BE2C (cell line): ENCODE results near the gene PKIG.

ENCODE experiments used
- DNase-seq: peaks from one replicate; pipeline ENCODE4 v3.0.0-alpha.2; 2020
- H3K27me3 ChIP-seq: fragments of 250-450 bp; sonication (Bioruptor Pico); 2 replicates; pipeline ENCODE4 v1.5.1; 2020; ENCODE audit warnings: mild to moderate bottlenecking
- H3K36me3 ChIP-seq: fragments of 250-450 bp; sonication (Bioruptor Pico); 2 replicates; pipeline ENCODE4 v1.5.1; 2020; ENCODE audit warnings: mild to moderate bottlenecking
- H3K4me1 ChIP-seq: fragments of 250-450 bp; sonication (Bioruptor Pico); 2 replicates; pipeline ENCODE4 v1.5.1; 2020
- H3K4me3 ChIP-seq: 2 replicates; pipeline ENCODE4 v1.5.1; 2011; ENCODE audit warnings: low read depth, low read length
- H3K9me3 ChIP-seq: fragments of 250-450 bp; sonication (Bioruptor Pico); 2 replicates; pipeline ENCODE4 v1.5.1; 2020
- TF ChIP-seq, protein P1 (sequence below): IDR thresholded peaks from 2 replicates; pipeline ENCODE4 v1.5.1; 2012; ENCODE audit warnings: mild to moderate bottlenecking, low read depth, low read length

PKIG gene

GRCh38 chr20:44589537-44589936, 7.2 kb downstream of the PKIG start:
- no peak for DNase-seq
- H3K4me1 ChIP-seq, result no peaks in the 10 kb centered on the region
- H3K4me3 ChIP-seq, result no peak overlapping the region
- H3K36me3 ChIP-seq, result no peaks in the 10 kb centered on the region
- no peaks in the 10 kb centered on the region for H3K9me3 ChIP-seq
- TF ChIP-seq, protein P1, sequence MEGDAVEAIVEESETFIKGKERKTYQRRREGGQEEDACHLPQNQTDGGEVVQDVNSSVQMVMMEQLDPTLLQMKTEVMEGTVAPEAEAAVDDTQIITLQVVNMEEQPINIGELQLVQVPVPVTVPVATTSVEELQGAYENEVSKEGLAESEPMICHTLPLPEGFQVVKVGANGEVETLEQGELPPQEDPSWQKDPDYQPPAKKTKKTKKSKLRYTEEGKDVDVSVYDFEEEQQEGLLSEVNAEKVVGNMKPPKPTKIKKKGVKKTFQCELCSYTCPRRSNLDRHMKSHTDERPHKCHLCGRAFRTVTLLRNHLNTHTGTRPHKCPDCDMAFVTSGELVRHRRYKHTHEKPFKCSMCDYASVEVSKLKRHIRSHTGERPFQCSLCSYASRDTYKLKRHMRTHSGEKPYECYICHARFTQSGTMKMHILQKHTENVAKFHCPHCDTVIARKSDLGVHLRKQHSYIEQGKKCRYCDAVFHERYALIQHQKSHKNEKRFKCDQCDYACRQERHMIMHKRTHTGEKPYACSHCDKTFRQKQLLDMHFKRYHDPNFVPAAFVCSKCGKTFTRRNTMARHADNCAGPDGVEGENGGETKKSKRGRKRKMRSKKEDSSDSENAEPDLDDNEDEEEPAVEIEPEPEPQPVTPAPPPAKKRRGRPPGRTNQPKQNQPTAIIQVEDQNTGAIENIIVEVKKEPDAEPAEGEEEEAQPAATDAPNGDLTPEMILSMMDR, result no peak
- H3K27me3 ChIP-seq, result no peaks in the 10 kb centered on the region

DNA sequence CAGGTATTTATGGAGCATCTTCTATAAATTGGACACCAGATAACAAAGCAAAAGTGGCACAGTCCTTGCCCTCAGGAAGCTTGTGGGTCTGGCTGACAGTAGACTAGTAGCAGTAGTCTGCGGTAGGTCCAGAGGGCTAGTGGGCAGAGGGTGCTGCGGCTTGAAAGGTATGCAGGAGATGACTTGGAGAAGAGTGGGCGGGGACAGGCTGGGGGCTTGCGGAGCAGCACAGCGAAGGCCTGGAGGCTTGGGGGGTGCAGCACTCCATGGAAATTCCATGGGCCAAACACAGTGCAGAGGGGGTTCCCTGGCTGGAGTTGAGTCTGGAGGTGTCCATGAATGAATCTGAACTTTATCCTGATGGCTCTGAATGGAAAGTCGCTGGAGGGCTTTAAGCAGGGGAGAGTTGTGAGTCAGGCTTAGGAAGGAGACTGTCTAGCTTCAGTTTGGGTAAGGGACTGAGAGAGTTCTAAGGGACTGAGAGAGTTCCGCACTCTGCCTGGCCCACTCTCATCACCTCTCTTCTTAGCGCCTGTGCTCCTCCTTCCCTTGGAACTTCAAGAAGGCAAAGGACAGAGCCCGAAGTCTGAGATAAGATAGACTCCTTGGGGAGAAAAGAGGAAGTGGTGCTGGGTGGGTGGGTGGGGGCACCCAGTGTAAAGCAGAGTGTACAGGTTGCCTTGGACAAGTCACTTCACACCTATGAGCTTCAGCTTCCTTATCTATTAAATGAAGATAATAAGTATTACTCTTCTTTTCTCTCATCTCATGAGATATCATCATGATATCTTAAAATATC, 8.8 kb downstream of the PKIG start:
- Histone ChIP-seq H3K9me3 (no peaks in the 10 kb centered on the region), H3K4me3 (no peak overlapping the region), H3K27me3 (no peaks in the 10 kb centered on the region), H3K4me1 (no peaks in the 10 kb centered on the region), H3K36me3 (no peaks in the 10 kb centered on the region)
- DNase-seq, result no peak
- TF ChIP-seq, protein P1, result no peak

GRCh38 chr20:44592366-44592765, 10.0 kb downstream of the PKIG start:
- no peaks in the 10 kb centered on the region for H3K27me3 ChIP-seq
- H3K4me1 ChIP-seq, result no peaks in the 10 kb centered on the region
- no peaks in the 10 kb centered on the region for H3K36me3 ChIP-seq
- H3K4me3 ChIP-seq, result no peak overlapping the region
- no peaks in the 10 kb centered on the region for H3K9me3 ChIP-seq
- TF ChIP-seq, protein P1, result no peak
- DNase-seq, result no peak

DNA sequence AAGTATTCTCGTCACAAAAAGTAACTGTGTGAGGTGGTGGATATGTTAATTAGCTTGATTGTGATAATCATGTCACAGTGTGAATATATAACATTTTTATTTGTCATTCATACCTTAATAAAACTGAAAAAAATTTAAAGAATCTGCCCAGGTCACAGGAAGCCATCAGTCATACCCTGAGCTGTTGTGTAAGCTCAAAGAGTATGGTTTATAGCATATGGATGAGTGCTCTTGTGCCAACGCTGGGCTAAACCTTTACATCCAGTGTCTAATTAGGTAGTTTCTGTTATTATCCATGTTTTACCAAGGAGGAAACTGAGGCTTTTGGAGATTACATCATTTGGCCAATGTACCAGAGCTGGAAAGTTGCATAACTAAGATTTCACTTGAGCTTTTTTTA, 11.4 kb downstream of the PKIG start:
- no peaks in the 10 kb centered on the region for H3K9me3 ChIP-seq
- no peaks in the 10 kb centered on the region for H3K27me3 ChIP-seq
- DNase-seq, result no peak
- H3K4me1 ChIP-seq, result no peaks in the 10 kb centered on the region
- no peak overlapping the region for H3K4me3 ChIP-seq
- H3K36me3 ChIP-seq, result no peaks in the 10 kb centered on the region
- TF ChIP-seq, protein P1, result no peak

GRCh38 chr20:44594730-44595129, 12.4 kb downstream of the PKIG start:
- no peaks in the 10 kb centered on the region for H3K4me1 ChIP-seq
- no peaks in the 10 kb centered on the region for H3K9me3 ChIP-seq
- TF ChIP-seq, protein P1, result no peak
- no peak for DNase-seq
- no peak overlapping the region for H3K4me3 ChIP-seq
- no peaks in the 10 kb centered on the region for H3K36me3 ChIP-seq
- no peaks in the 10 kb centered on the region for H3K27me3 ChIP-seq

DNA sequence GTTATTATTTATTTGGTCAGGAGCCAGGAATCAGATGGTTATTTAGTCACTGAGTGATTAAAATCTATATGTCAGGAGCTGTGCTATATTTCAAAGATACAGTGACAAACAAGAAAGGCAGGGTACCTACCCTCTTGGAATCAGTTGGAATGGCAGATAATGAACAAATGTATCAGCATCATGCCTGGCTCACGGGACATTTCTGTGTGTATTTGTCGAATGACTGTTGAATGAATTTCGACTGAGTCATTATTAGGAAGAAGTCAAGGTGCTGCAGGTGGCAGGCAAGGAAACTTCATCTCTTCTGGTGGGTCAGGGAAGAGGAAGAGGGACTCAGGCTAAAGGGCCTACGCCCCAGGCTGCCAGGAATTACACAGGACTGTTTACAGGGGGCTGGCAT, 13.6 kb downstream of the PKIG start:
- Histone ChIP-seq H3K36me3 (no peaks in the 10 kb centered on the region), H3K4me1 (no peaks in the 10 kb centered on the region), H3K27me3 (no peaks in the 10 kb centered on the region), H3K9me3 (no peaks in the 10 kb centered on the region), H3K4me3 (no peak overlapping the region)
- no peak for DNase-seq
- TF ChIP-seq, protein P1, result no peak
